Ectodermal cell (in vitro differentiated cells): ENCODE measurements around the gene TBX20.

Experiments used
- H3K27ac ChIP-seq: 2 replicates; pipeline ENCODE4 v1.7.0; 2013; ENCODE audit warnings: mild to moderate bottlenecking, low read depth, low read length; ENCODE audit not compliant: insufficient read depth, poor library complexity, severe bottlenecking
- H3K27me3 ChIP-seq: 2 replicates; pipeline ENCODE4 v1.7.0; 2013; ENCODE audit warnings: mild to moderate bottlenecking, low read length; ENCODE audit not compliant: insufficient read depth, control insufficient read depth, poor library complexity, severe bottlenecking
- H3K36me3 ChIP-seq: one replicate; pipeline ENCODE4 v1.7.0; 2013; ENCODE audit warnings: low read length; ENCODE audit not compliant: control insufficient read depth, insufficient read depth
- H3K4me1 ChIP-seq: one replicate; pipeline ENCODE4 v1.7.0; 2013; ENCODE audit warnings: low read length; ENCODE audit not compliant: control insufficient read depth, insufficient read depth
- H3K4me3 ChIP-seq: 2 replicates; pipeline ENCODE4 v1.7.0; 2013; ENCODE audit warnings: low read depth, low read length, control low read depth; ENCODE audit not compliant: insufficient read depth
- H3K9me3 ChIP-seq: 2 replicates; pipeline ENCODE4 v1.7.0; 2013; ENCODE audit warnings: mild to moderate bottlenecking, low read length, moderate library complexity; ENCODE audit not compliant: control insufficient read depth
- WGBS, 2 experiments: methylation state at CpG; one replicate each; pipeline ENCODE4 v1.1.7; 2013; ENCODE audit warnings: missing lambda C conversion rate in 2 of 2; 5-methylcytosine and 5-hydroxymethylcytosine counted together

The TBX20 gene

DNA sequence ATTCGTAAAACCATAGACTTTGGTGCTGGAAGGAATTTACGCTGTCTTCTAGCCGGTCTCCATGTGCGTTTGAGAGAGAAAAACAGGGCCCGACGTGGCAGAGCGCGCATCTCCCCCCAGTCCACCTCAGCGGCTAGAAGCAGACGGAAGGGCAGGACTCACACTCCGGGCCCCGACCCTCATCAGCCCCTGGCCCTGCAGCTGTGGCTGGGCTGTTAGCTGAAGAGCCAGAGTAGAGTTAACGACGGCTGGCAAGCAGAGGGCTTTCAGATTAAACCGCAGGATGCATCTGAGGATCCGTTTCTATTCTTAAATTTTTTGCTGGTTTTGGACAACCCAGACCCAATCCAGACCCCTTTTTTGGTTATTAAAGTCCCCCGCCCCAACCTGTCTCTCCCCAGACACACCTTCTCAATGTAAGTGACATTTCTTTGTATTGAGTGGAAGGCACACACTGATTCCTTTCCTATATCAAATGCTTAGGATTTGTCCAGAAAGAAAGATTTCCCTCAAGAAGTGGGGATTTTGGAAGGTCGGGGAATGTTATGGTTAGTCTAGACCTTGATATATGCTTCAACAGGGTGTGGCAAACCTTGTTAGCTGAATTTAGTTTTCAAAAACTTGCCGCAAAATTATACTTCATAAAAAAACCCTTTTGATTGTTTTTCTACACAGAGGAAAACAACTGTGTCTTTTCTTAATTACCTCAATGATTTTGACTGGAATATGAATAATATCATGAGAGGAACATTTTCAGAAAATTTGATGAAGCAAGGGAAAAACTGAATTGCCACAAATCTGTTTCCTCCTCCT is 1.7 kb upstream of the TBX20 start:
- no peak overlapping the region for H3K4me3 ChIP-seq
- no peak overlapping the region for H3K27ac ChIP-seq
- no peaks in the 10 kb centered on the region for H3K36me3 ChIP-seq
- H3K9me3 ChIP-seq, result no peaks in the 10 kb centered on the region
- peaks cover 13% of the 10 kb centered on the region for H3K4me1 ChIP-seq
- WGBS, 2 experiments, result 5 to 7% methylated on average over 17 to 19 of the region's 19 CpGs
- H3K27me3 ChIP-seq, result peaks cover 100% of the 10 kb centered on the region

DNA sequence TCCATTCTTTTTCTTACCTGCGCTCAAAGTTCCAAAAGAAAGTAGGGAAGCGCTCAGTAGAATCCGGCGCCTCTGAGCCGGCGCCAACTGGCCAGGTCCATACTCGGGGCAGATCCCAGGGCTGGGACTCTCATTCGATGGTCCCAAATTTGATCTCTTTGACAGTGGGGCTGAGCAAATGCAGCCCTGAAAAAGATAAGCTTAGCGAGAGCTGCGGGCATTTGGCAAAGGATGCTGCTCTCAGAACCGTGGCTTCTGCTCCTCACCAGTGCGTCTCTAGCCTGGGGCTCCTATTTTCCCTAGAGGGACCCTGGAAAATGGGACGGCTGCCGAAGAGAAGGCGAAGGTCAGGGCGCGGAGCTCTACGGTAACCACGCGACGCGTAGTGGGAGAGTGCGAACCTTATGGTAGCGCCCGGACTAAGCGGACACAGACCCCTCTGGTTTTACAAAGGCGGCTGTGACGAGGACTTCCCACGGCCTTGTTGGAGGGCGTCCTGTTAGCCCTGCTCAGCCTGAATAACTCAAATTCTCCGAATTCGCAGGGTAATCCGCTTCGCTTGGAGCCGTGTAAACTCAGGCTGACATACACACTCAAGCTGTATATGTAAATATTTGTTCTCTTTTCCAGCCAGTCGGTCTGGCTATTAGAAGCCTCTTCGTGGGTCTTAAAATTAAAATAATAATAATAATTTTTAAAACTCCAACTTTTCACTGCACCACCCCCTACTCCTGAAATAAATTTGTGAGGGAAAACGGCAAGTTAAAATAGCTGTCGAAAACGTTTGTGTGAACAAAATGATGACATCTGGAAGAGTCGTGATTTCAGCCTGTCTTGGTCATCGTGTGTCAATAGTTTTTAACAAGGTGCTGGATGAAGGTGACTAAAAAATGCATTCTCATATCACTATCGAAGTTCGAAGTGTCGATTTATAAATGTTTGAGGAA is 869 bp upstream of the TBX20 start:
- WGBS, 2 experiments, result 3% methylated on average over 41 to 43 of the region's 45 CpGs
- Histone ChIP-seq H3K27ac (no peak overlapping the region), H3K9me3 (no peaks in the 10 kb centered on the region), H3K36me3 (no peaks in the 10 kb centered on the region), H3K27me3 (peaks cover 100% of the 10 kb centered on the region), H3K4me1 (peaks cover 13% of the 10 kb centered on the region), H3K4me3 (peak overlapping the region; percentile 36)

DNA sequence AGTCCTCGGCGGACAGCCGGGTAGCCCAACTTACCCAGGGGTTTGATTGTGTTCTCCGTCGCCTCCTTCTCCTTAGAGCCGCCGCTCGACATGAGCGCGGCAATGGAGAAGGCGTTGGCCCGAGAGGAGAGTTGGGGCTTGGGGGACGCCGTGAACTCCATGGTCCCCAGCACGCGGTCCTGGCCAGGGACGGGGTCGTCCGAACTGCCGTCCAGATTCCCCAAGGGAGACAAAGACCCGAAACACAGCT is 515 bp downstream of the TBX20 start:
- 0 to 1% methylated on average over 21 of the region's 21 CpGs for WGBS, 2 experiments
- Histone ChIP-seq H3K27me3 (peaks cover 100% of the 10 kb centered on the region), H3K27ac (no peak overlapping the region), H3K4me3 (peak overlapping the region; percentile 36), H3K4me1 (peaks cover 12% of the 10 kb centered on the region), H3K36me3 (no peaks in the 10 kb centered on the region), H3K9me3 (no peaks in the 10 kb centered on the region)

DNA sequence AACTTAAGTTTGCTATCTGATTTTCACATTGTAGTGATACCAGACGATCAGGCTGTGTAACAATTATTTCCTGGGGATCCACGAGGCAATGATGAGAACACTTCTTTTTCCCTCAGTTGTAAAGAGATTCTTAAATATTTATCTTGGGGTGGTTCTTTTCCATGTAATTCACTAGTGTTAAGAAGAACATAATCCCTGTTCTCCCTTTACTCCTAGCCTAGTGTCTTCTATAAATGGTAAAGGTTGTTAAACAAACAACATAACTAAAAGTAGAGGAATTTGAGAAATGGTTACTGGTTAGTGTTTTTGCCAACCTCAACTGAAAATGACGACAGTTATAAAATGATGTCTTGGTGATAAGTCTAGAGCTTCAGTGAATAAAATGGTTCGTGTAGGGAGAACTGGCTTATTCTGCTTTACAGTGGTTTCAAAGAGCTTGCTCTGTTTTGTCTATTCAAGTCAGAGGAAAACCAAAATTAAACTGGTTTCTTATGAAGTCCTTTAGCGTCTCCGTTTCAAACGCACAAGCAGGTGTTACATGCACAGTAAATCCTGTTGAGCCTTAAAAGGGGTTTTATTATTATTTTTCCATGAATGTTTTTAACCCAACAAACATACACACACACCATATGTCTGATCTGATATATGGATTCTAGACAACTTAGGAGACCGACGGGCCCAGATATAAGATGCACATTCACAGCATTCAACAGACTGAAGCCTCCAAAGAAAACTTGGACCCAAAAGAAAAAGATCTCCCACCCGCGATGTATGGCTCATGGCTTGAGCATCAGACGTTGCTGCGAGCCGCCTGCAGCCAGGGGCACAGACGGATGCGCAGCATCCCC is 1.1 kb downstream of the TBX20 start:
- Histone ChIP-seq H3K4me3 (peak overlapping the region; percentile 36), H3K36me3 (no peaks in the 10 kb centered on the region), H3K4me1 (peaks cover 7% of the 10 kb centered on the region), H3K9me3 (no peaks in the 10 kb centered on the region), H3K27ac (no peak overlapping the region), H3K27me3 (peaks cover 100% of the 10 kb centered on the region)
- WGBS, 2 experiments, result 5 to 8% methylated on average over 16 of the region's 16 CpGs

DNA sequence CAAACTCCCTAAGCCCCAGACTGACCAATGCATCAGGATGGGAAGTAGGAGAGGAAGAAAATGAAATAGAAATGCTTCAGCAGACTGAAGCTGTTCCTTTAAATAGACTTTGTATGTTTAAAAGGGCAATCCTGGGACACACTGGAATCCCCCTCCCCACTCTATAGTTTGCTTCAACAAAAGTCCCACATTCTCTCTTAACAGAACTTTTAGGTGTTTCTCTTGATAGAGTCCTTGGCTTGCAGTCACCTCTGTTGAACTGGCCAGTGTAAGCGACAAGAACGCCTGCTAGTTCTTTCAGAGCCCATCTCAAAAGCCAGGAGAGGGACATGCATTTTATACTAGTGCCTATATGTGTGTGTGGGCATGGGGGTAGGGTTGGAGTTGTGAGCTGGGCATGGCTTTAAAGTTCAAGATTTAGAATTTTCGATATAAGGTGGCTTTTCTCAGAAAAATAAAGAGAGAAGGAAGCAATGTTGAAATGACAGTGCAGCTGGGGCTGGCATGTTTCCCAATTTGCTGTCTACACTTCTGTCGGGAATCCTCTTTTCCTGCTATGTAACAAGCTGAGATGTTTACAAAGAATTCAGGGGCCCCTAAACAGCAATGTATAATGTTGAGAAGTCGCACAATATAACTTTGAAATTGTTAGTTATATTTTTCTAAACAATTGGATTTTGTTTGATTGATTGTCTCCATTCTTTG is 2.1 kb downstream of the TBX20 start:
- WGBS, 2 experiments, result 10 to 13% methylated on average over 5 of the region's 5 CpGs
- Histone ChIP-seq H3K36me3 (no peaks in the 10 kb centered on the region), H3K4me3 (no peak overlapping the region), H3K4me1 (no peaks in the 10 kb centered on the region), H3K9me3 (no peaks in the 10 kb centered on the region), H3K27me3 (peaks cover 100% of the 10 kb centered on the region), H3K27ac (no peak overlapping the region)

DNA sequence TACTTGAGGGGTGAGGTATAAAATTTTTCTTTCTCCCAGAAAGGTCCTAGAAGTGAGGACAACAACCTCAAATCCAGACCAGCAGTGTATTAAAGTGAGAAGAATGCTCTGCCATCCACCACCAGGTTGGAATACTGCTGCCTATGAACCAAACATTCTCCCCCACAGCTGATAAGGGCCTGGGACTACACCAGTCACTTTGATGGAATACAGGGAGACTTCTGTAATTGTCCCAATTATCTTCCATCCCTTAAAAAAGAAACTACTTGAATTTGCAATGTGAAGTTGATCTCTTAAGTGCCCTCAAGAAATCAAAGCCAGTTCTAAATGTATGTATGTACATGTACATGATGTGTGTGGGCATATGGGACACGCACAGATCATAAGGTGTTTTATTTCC is 3.0 kb downstream of the TBX20 start:
- Histone ChIP-seq H3K36me3 (no peaks in the 10 kb centered on the region), H3K27ac (no peak overlapping the region), H3K27me3 (peaks cover 100% of the 10 kb centered on the region), H3K4me3 (no peak overlapping the region), H3K9me3 (no peaks in the 10 kb centered on the region), H3K4me1 (no peaks in the 10 kb centered on the region)
- 60% methylated on average over 1 of the region's 1 CpG; no CpG with 5 or more reads in 1 of the 2 experiments for WGBS, 2 experiments

DNA sequence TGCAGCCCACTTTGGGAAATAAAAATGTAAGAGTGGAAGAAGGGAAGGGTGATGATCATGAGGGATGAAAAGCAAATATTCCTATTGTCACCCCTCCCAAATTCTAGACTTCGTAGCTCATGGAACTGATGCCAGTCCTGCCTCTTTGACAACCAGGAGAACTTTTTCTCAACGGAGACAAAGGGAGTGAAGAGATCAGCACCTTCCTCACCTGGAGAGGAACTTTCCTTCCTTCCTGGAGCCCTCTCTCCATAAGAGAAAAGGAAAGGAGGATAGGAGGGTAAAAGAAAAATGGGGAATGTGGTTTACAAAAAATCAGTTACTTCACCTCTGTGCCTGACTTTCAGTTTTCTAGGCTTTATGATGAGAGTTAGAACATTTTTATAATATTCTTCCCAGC is 3.4 kb downstream of the TBX20 start:
- H3K36me3 ChIP-seq, result no peaks in the 10 kb centered on the region

DNA sequence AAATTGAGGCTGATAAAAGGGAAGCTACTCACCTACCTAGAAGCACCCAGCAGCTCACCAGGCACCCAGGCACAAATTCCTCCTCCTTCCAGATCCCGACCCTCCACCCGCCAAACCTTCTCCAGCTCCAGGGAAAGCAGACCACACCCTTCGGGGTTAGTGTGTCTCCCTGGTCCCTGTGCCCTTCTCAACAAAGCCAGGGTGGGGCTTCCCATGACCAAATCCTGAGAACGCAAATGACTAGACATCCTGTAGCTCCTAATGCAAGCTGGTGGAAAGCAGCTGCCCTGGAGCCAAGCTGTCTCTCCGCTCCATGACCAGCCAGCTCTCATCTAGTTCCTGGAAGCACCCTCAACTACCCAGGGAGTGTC is 4.4 kb downstream of the TBX20 start:
- WGBS, 2 experiments, result 1 to 3% methylated on average over 5 of the region's 5 CpGs
- H3K4me3 ChIP-seq, result peak overlapping the region; percentile 15
- H3K9me3 ChIP-seq, result no peaks in the 10 kb centered on the region
- H3K36me3 ChIP-seq, result no peaks in the 10 kb centered on the region
- peaks cover 100% of the 10 kb centered on the region for H3K27me3 ChIP-seq
- H3K4me1 ChIP-seq, result no peaks in the 10 kb centered on the region
- no peak overlapping the region for H3K27ac ChIP-seq

More for the DNA sequence above, 3.4 kb downstream of the TBX20 start:
- H3K27ac ChIP-seq, result no peak overlapping the region
- H3K27me3 ChIP-seq, result peaks cover 100% of the 10 kb centered on the region
- H3K4me1 ChIP-seq, result no peaks in the 10 kb centered on the region
- 4 to 7% methylated on average over 2 of the region's 2 CpGs for WGBS, 2 experiments
- H3K4me3 ChIP-seq, result no peak overlapping the region
- no peaks in the 10 kb centered on the region for H3K9me3 ChIP-seq

DNA sequence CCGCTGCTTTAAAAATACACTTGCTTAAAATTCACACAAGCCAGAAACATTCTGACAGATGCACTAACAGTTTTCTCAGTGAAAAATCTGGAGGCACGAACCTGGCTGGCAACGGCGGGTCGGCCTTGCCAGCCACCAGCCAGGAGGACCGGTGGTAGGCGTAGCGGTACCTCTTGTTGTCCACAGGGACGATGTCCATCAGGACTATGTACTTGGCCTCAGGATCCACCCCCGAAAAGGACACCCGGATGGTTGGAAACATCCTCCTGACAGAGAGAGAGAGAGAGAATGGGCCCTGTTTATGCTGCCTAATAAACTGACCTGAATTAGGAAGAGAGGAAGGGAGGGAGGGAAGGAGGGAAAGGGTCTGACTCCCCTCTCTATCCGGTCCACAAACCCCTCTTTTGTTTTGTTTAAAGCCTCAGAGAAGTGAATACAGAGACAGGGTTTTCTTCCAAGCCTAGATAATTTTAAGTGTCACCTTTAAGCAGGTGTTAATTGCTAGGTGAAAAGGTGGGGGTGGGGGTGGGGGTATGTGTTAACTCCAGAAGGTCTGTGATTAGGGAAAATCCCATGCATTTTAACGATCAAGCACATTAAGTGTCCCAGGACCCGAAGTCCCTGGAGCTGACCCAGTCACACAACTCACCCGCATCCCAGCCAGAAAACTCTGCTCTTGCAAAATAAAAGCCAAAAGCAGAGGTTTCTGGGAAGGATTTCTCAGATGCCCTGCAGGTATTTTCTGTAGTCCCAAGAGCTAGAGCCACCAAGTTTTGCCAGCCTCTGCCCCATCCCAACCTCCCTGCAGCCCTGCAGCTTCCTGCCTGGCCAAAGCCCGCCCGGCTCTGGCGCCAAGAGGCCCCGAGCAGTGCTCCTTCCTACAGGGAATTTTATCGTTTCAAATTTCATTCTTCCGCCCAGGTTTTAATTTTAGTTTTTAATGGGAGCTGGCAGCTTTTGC is 5.0 kb downstream of the TBX20 start:
- peak overlapping the region; percentile 15 for H3K4me3 ChIP-seq
- H3K27ac ChIP-seq, result no peak overlapping the region
- no peaks in the 10 kb centered on the region for H3K4me1 ChIP-seq
- 2 to 3% methylated on average over 20 to 21 of the region's 21 CpGs for WGBS, 2 experiments
- H3K9me3 ChIP-seq, result no peaks in the 10 kb centered on the region
- H3K27me3 ChIP-seq, result peaks cover 94% of the 10 kb centered on the region
- no peaks in the 10 kb centered on the region for H3K36me3 ChIP-seq
